SK-N-DZ (cell line): ENCODE data around the gene SOCS3. TPM values are rescaled to one million over a fixed set of nuclear protein-coding genes. Genes with fewer than 3 reads are reported as not detected.

Experiments used
- DNase-seq: peaks from one replicate; pipeline ENCODE4 v3.0.0-alpha.2; 2015; ENCODE audit warnings: low spot score
- polyA plus RNA-seq, 2 experiments: library from polyadenylated mRNA; depleted of rRNA; stranded (reverse); fragments of >200 nt; gene quantifications; 2 replicates each; pipeline ENCODE4 v1.2.3, GENCODE V29; 2014

Gene SOCS3, protein sequence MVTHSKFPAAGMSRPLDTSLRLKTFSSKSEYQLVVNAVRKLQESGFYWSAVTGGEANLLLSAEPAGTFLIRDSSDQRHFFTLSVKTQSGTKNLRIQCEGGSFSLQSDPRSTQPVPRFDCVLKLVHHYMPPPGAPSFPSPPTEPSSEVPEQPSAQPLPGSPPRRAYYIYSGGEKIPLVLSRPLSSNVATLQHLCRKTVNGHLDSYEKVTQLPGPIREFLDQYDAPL
- polyA plus RNA-seq (2014; cell fraction: cytosol; rRNA removed): 0.40 and 0.52 TPM in 2 replicates
- 0.81 and 2.2 TPM in 2 replicates for polyA plus RNA-seq (2014; cell fraction: nucleus; rRNA removed)

DNA sequence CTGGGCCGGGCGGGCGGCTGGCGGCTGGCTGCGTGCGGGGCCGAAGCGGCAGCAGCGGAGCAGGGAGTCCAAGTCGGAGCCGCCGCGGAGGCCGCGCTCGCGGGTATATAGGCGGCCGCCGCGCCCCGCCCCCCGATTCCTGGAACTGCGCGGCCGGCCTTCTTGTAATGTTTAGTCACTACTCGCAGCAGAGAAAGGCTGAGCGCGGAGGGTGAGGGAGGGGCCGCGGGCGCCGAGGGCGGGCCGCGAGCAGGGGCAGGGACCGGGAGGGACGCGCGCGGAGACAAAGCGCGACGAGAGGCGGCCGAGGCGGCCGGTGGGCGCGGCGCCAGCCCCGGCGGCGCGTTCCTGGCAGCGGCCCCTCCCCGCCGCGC is at the start of gene SOCS3:
Gene SOCS3, minus strand, starts transcription at position 81 of the 374 bp plus-strand sequence. CDS start 982 bp downstream, outside the sequence.
- peak; percentile 62 for DNase-seq

DNA sequence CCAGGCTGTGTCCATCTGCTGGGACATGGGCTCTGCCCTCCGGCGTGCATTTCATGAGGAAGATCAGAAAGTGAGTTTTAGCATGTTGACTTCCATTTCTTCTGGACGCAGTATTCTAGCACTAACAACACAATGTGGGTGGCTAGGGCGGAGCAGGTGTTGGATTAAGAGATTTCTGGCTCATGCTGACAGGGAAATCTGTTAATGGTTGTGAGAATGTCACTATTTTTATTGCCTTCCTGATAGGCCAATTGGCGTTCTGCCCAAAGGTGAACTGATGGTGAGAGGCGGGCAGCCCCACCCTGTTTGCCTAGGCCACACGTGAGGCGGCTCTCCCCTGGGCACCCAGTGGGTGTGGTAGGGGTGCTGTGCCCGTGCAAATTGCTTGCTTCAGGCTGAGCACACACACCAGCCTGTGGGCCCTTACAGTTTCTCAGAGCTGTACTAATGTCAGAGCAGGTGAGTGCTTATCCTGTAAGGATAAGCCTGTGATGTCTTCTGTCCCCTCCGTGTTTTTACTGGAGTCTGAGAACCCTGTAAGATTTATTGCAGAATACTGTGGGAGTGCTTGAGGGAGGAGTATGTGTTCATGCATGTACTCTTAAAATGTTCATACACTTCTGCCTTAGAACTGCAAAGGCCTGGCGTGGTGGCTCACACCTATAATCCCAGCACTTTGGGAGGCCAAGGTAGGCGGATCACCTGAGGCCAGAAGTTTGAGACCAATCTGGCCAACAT is 49.5 kb upstream of the SOCS3 start:
- no peak for DNase-seq

GRCh38 chr17:78408476-78409050 is 48.7 kb upstream of the SOCS3 start:
- no peak for DNase-seq

- no peak for DNase-seq
Observed at GRCh38 chr17:78407387-78408000, 47.6 kb upstream of the SOCS3 start.

DNA sequence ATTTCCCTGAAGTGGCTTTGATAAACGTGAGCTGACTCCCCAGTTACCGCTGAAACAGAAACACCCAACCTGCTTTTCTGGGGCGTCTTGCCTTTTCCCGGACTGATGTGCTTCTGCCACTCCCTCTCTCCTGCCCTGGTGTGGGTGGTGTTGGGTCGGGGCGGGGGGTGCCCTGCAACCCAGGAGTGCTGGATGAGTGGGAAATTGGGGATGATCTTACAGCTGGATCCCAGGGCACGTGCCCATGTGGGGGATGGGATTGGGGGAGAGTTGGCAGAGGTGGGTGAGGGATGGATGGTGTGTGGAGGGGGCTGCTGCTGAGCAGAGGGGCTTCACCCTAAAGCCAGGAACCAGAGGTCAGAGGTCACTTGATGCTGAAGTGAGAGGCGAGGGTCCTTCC is 47.0 kb upstream of the SOCS3 start:
- no peak for DNase-seq

DNA sequence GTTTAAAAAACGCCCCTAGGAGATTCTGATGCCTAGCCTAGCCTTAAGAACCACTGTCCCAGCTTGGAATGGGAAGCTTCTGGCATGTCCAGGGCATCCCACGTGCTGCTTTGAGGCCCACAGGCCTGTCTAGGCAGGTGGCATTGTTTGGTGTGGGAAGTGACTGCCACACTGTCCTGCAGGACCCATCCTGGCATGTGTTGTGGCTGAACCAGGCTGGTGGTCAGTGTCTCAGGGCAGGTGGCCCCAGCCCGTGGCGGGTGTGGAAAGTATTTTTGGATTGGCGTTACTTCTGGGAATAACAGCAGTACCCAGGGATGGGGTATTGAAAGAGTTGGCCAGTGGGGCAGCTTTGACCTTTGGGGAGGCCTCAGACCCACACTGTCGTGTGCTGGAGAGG is 46.5 kb upstream of the SOCS3 start:
- DNase-seq: no peak

- DNase-seq: no peak
Observed at GRCh38 chr17:78403822-78404221, 43.9 kb upstream of the SOCS3 start.

GRCh38 chr17:78401891-78402290 is 42.0 kb upstream of the SOCS3 start:
- no peak for DNase-seq

DNA sequence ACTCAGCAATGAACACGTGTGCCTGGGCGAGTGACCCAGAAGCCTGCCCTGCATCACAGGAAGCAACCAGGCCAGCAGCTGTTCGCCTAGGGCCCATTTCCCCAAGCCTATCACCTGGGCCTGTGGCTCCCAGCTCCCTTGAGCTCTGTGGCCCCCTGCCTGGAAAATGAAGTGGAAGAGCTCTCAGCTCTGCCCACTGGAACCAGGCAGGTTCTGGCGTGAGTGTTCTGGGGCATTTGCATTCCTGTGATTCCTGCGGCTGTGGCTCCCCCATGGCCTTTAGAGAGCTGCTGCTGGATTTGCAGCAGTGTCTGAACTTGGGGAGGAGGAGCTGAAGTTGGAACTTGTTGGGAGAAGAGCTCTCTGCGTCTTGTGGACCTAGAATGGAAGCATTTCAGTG is 41.4 kb upstream of the SOCS3 start:
- DNase-seq: no peak

DNA sequence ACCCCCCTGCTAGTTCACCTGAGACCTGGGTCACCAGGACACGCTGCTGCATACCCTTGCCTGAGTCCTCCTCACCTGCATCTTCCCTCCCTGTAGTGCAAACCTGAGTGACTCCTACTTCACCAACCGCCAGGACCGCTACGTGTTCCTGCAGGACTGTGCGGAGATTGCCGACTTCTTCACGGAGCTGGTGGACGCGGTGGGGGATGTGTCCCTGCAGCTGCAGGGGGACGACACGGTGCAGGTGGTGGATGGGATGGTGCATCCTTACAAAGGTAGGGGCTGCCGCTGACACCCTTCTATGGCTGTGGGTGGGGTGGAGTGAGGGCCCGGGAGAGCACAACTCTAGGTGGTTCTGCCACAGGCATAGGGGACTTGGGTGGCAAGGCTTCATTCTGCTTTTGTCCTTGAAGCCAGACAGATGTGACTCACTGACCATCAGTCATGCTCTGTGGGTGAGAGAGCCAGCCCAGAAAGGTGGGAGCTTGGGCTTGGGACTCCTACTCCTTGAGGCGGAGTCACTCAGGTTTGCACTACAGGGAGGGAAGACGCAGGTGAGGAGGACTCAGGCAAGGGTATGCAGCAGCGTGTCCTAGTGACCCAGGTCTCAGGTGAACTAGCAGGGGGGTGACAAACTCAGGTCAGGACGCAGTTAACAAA is 40.8 kb upstream of the SOCS3 start:
- DNase-seq: no peak

DNA sequence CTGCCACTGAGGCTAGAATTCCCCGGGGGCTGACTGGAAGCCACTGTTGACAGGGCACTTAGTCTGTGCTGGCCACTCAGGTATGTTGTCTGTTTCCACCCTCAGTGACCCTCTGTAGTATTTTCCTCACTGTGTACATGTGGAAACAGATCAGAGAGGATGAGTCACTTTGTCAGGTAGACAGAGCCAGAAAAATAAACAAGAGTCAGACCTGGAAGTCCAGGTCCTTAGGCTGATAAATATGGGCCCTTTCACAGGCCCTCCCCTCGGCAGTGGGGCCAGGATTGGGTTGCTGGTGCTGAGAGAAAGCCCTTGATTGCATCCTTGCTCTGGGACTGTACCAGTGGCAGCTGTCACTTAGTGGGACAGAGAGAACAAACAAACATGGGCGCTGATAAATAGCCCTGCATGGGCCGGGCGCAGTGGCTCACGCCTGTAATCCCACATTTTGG is 39.8 kb upstream of the SOCS3 start:
- no peak for DNase-seq

- DNase-seq: no peak
Observed at GRCh38 chr17:78399028-78399692, 39.3 kb upstream of the SOCS3 start.

DNA sequence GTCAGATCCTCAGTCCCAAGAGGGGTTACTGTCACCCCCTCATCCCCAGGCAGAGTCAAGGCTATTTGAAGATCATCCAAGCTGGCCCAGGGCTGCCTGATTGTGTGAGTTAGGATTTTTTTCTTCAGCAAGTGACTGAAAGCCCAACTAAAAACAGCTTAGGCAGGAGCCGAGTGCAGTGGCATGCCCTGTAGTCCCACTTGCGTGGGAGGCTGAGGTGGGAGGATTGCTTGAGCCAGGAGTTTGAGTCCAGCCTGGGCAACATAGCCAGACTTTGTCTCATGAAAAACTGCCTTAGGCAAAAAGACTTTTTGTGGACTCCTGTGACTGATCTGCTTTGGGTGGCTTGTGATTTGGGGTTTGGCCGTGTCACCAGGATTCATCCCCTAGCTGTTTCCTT is 38.5 kb upstream of the SOCS3 start:
- DNase-seq: no peak

GRCh38 chr17:78397681-78398101 is 37.8 kb upstream of the SOCS3 start:
- DNase-seq: no peak

DNA sequence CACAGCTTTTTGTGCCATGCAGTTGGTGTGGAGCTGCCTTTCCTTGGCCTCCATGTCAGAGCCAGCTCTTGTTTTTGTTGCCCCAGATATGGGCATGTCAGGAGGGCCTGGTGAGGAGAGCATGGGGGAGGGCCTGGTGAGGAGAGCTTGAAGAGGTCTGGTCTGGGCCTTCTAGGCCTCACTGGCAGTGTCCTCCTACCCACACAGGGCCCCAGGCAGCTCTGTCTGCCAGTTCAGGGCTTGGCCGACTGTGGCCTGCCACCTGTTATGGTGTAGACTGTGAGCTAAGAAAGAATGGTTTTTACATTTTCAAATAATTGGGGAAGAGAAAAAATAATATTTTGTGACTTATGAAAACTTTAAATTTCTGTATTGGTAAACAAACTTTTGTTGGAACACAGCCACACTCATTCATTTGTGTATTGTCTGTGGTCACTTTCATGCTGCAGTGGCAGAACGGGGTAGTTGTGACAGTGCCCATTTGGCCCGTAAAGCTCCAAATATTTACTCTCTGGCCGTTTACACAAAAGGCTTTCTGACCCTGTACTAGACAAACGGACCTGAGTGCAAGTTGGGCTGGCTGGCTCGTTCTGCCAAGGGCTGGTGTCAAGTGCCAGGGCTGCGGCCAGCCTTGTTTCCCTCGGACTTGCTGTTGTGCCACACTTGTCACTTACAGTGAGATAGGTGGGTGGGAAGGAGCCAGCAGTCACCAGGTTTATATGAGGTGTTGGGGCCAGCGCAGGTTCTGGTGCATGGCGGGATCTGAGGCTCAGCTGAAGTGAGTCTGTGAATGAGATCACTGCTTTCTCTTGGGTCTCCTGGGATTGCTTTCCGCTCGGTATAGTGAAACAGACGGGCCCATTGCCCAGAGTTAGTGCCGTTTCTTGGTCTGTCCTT is 36.8 kb upstream of the SOCS3 start:
- no peak for DNase-seq

GRCh38 chr17:78395155-78395554 is 35.3 kb upstream of the SOCS3 start:
- DNase-seq: no peak

GRCh38 chr17:78394209-78394608 is 34.3 kb upstream of the SOCS3 start:
- DNase-seq: no peak

DNA sequence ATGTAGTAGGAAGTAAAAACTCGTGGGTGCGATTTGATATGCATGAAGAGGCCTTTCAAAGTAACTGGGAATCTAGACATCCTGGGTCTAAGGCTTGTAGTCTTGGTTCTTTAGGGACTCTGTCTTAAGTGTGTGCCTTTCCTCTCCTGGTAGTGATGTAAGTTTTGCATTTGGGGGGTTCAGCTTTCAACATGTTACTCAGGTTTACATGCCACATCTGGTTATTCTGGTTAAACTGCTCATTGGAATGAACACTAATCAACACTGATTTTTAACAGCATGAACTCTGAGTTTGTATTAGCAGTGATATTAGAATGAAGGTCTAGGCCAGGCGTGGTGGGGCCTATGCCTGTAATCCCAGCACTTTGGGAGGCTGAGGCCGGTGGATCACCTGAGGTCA is 33.7 kb upstream of the SOCS3 start:
- DNase-seq: no peak

DNA sequence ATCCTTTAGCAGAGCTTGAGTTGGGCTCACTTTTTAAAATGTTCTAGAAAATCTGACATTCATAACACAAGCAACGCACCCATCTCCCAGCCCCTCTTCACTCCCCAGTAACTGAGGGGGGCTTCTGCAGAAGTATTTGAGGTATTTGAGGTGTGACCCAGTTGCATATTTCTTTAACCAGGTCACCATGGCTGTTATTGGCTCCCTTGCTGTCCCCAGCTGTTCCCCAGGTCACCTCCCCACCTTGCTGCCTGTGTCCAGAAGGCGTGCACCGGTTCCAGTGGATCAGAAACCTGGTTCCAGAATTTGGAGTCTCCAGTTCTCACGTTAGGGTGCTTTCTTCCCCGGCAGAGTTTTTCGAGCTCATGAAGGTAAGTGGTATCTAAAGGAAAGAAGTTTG is 32.4 kb upstream of the SOCS3 start:
- DNase-seq: no peak

DNA sequence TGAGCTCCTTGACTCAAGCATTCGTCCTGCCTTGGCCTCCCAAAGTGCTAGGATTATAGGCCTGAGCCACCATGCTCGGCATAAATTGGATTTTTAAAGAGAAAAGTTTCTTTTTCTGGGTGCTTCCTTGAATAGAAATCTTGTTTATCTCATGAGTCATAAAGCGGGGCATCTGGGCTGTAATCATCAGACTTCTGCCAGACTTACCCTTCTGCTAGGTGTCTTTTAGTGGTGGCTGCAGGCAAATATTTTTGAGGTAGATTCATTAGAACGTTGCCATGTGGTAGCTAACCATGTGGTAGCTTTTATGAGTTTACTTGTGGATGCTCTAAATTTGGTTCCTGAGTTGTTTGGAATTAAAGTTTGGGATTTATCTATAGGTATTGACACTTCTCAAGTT is 32.0 kb upstream of the SOCS3 start:
- DNase-seq: no peak
